ENCODE results near the gene ZNF81.
"Not testable (repeated sequence)": the region's sequence is repeated elsewhere in the genome, so short reads cannot be mapped to it uniquely, and the experiment has no call there.

Gene ZNF81

DNA sequence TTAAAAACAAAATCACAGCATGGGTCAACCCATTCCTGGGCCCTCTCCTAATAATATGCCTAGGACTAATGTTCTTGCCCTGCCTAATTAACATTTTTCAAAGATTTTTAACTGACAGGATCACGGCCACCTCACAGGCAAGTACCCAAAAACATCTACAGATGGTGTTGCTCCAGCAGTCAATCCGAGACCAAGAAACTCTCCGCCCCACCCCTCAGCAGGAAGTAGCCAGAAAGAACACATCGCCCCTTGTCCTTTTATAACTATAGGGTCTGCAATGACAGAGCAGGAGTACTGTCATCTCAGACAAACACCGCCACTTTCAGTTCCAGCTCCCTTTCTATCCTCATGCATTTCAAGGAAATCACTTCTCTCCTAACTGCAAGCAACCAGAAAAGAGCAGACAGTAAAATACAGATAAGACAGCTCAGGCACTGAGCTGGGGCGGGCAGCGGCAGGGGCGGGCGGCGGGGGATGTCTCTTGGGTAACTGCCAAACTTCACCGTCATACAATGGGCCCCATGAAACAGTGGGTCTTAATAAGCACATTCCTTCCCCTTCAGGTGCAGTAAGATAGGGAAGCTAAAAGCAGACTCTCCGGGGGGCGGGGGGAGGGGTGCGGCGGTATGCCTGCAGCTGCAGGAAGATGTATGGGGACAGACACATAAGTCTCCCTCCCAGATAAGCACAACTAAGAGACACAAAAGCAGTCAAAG is 99.7 kb downstream of the ZNF81 start:
- no peak for DNase-seq (ENCODE audit: low read depth)

DNA sequence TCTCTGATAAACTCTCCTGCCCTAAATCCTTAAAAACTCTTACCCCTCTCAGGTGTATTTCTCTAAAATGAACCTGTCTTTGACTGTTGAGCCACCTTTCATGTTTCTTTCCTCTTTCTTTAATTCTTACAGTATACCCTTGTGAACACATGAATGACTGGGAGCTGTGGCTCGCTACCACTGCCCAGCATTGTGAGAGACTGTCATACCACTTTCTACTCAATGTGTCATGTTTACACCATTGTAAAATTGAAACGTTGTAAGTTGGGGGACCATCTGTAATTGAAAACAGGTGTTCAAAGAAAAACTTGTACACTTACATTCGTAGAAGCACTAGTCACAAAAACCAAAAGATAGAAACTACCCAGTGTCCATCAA is 100.2 kb downstream of the ZNF81 start:
- DNase-seq (ENCODE audit: low read depth), result no peak

DNA sequence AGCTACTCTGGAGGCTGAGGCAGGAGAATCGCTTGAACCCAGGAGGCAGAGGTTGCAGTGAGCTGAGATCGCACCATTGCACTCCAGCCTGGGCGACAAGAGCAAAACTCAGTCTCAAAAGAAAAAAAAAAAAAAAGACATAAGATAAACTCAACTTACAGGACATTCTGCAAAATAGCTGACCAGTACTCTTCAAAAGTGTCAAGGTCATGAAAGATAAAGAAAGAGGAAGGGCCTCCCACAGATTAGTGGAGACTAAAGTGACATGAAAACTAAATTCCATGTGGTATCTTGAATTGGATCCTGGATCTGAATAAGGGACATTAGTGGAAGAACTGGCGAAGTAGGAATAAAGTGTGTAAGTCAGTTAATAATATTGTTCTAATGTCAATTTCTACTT is 103.7 kb downstream of the ZNF81 start:
- no peak for DNase-seq (ENCODE audit: low read depth)

DNA sequence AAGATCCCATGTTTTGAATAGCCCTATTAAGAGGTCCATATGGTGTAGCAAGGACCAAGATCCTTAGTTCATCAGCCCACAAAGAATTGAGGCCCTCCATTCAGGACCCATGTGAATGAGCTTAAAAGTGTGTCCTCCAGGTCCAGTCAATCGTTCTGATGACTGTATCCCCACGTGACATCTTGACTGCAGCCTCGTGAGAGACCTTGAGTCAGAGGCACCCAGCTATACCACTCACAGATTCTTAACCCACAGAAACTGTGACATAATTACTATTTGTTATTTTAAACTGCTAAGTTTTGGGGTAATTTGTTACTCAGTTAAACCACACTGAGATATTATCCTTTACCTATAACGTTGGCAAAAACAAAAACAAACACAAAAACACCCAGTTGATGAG is 104.7 kb downstream of the ZNF81 start:
- DNase-seq (ENCODE audit: low read depth), result no peak

DNA sequence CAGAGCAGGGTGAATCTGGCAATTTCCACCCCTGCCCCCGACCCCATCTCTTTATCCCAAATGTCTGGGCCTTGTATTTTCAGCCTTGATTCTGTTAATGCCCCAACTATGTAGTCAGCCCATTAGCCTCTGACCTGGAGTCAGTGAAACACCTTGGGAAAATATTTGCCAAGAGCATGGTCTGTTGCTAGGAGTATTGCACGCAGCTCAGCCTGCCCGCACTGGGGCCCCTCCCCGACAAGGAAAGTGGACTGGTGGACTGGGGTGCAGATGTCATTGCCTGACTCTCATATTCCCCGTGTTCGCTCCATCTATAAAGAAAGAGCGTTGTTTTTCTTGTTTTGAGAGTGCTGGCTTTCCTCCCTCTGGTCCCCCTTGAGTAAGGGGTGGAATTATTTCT is 118.6 kb downstream of the ZNF81 start:
- not testable (repeated sequence) for DNase-seq (ENCODE audit: low read depth)

DNA sequence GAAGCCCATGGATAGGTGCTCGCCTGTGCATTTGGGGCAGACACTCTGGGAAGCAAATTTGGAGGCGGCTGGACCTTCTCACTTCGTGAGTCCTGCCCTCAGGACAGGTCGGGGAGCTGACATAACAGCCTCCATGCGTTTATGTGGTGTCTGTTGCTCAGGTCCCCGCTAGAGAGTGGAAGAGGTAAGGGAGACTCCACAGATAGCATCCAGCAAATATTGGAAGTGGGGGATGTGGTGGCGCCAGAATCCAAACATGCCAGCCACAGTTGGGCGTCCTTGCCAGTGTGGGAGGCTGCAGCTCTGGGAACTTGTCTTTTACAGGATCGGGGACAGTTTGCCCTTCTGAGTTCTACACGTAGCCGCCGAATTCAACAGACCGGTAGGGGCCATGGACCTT is 119.3 kb downstream of the ZNF81 start:
- no peak for DNase-seq (ENCODE audit: low read depth)

DNA sequence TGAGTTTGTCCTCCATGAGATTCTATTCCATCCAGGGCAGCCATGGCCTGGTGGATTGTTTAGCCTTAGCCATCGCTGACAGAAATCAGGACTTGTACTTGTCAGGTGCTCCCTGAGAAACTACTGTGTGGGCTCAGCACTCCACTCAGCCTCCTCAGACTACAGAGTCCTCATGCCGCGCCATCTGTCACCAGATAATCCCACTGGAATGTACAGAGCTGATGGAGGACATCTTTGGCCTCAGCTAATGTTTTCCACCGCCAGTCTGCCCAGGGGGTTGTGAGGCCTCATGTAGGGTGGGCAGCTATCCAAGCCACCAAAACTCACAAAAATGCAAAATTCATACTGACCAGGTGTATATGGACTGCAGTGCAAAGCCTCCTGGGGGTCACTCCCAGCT is 121.5 kb downstream of the ZNF81 start:
- DNase-seq (ENCODE audit: low read depth), result not testable (repeated sequence)

DNA sequence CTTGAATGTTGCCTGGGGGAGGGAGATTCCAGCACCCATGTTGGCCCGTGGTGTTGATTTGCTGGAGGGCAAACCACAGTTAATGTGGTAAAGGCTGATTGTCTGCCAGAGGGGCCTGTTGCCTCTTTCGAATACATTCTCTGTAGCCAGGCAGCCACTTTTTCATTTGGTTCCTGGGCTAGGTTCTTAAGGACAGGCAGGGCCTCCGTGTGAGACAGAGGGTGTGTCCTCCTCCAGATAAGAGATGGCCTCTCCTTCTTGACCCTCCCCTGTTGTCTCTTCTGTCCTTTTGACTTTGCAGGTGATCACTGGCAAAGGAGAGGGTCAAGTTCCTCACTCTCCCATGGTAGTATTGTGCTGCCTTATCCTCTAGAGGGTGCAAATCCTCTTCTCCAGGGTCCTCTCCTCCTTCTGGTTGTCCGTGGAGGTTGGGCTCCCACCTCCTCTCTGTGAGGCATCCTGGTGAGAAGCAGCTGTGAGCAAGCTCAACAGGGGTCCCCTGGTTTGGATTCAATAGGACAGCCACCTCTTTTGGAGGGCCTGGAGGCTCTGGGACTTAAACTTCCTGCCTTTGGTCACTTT is 122.2 kb downstream of the ZNF81 start:
- DNase-seq (ENCODE audit: low read depth), result no peak

DNA sequence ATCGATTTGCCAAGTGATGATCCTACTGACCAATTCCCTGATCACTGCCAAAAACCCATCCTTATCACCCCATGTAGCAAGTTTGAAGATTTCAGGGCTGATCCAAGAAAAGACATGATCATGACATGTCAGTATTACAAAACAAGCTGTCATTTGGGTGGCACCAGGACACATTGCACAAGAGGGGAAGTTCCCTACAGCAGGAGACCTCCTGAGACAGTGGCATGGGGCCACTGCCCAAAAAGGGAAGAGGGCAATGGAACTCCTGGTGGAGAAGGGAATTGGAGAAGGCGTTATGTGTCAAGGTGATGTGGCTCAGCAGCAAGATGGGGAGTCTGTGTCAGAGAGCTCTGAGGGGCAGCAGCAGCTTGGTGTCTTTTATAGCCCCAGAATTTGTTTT is 123.7 kb downstream of the ZNF81 start:
- no peak for DNase-seq (ENCODE audit: low read depth)

DNA sequence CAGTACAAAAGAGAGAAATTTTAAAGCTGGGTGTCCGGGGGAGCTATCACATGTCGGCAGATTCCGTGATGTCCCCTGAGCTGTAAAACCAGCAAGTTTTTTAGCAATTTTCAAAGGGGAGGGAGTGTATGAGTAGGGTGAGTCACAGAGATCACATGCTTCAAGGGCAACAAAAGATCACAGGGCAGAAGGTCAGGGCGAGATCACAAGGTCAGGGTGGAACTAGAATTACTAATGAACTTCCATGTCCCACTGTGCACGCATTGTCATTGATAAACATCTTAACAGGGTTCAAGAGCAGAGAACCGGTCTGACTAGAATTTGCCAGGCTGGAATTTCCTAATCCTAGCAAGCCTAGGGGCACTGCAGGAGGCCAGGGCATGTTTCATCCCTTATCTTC is 125.1 kb downstream of the ZNF81 start:
- DNase-seq (ENCODE audit: low read depth), result not testable (repeated sequence)

DNA sequence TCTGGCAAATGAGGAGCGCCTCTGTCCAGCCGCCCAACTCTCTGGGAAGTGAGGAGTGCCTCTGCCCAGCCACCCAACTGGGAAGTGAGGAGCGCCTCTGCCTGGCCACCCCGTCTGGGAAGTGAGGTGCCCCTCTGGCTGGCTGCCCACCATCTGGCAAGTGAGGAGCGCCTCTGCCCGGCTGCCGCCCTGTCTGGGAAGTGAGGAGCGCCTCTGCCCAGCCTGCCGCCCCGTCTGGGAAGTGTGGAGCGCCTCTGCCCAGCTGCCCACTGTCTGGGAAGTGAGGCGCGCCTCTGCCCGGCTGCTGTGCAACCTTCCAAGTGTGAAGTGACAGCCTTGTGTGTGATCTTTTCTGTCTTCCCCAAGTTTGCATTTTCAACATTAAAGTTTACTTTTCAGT is 128.8 kb downstream of the ZNF81 start:
- not testable (repeated sequence) for DNase-seq (ENCODE audit: low read depth)

All from fibroblast of the conjunctiva (primary cell).